ENCODE data around the gene SCAMP1. TPM values are rescaled to one million over a fixed set of nuclear protein-coding genes. Genes with fewer than 3 reads are reported as not detected.

SCAMP1 gene
- total and polyA plus RNA-seq, 2 of the 8 experiments (the other 6 are each of a cell fraction or from before 2014, with no cell fraction given) = 18.6 to 55.9 TPM

GRCh38 chr5:78326930-78327329 lies 33.5 kb upstream of the SCAMP1 start:
- no peak for DNase-seq (ENCODE audit: low read depth in 1 of 2, low spot score in 2 of 2)
- H3K36me3 ChIP-seq (ENCODE audit: control insufficient read depth in 2 of 4, insufficient read depth in 4 of 4, low read length in 3 of 4) = no peaks in the 10 kb centered on the region
- no peak overlapping the region for H2BK5ac ChIP-seq (ENCODE audit: low read depth, low read length)
- H2BK120ac ChIP-seq (replicated peaks; ENCODE audit: low read depth, low read length) = no peak overlapping the region
- no peak overlapping the region for H3K27ac ChIP-seq (ENCODE audit: low read depth, low read length)
- H3K9me3 ChIP-seq (ENCODE audit: insufficient read depth in 2 of 2, low read depth in 1 of 2, low read length in 1 of 2) = no peaks in the 10 kb centered on the region
- no peak overlapping the region for H4K91ac ChIP-seq (replicated peaks; ENCODE audit: insufficient read length, low read length)
- H2BK12ac ChIP-seq (ENCODE audit: low read depth, low read length) = no peak overlapping the region
- no peak overlapping the region for H2AK5ac ChIP-seq (ENCODE audit: low read depth, low read length)
- H3K4ac ChIP-seq (replicated peaks; ENCODE audit: insufficient read length, low read depth, low read length) = no peak overlapping the region
- no peak overlapping the region for H3K9ac ChIP-seq (replicated peaks in 1 of 4; ENCODE audit: extremely low read depth in 1 of 4, low read depth in 3 of 4, low read length in 3 of 4)
- no peak overlapping the region for H3K4me3 ChIP-seq (ENCODE audit: extremely low read depth in 1 of 4, insufficient read depth in 2 of 4, low read depth in 3 of 4, low read length in 4 of 4)
- H3K27me3 ChIP-seq (replicated peaks in 1 of 4; ENCODE audit: control insufficient read depth in 3 of 4, extremely low read depth in 1 of 4, insufficient read depth in 3 of 4, low read length in 3 of 4) = peaks cover 0 to 2% (median 0%) of the 10 kb centered on the region in 4 experiments; a peak in 1 of 7 replicates
- ChIA-PET POLR2A (ENCODE audit: partially characterized antibody) (no interaction called here), CTCF (ENCODE audit: partially characterized antibody) (no interaction called here)
- no peak overlapping the region for H3K56ac ChIP-seq (replicated peaks; ENCODE audit: insufficient read length, low read depth, low read length)
- H2AFZ ChIP-seq (ENCODE audit: low read length) = no peak overlapping the region
- no peak overlapping the region for H2BK15ac ChIP-seq (ENCODE audit: low read length)
- H3K79me1 ChIP-seq (ENCODE audit: low read depth, low read length) = no peaks in the 10 kb centered on the region
- H3K4me1 ChIP-seq (replicated peaks in 1 of 4; ENCODE audit: control insufficient read depth in 3 of 4, insufficient read depth in 4 of 4, low read length in 3 of 4) = peaks cover 0 to 6% (median 2%) of the 10 kb centered on the region in 4 experiments; a peak in 2 of 7 replicates
- no peak overlapping the region for H4K8ac ChIP-seq (ENCODE audit: extremely low read depth, insufficient read depth, low read length)
- no peaks in the 10 kb centered on the region; the same call in 1 of the 2 replicates for H3K23me2 ChIP-seq (ENCODE audit: low read depth, low read length)
- H3K4me2 ChIP-seq (ENCODE audit: insufficient read depth in 1 of 2, low read depth in 2 of 2, low read length in 2 of 2) = no peak overlapping the region
- H4K5ac ChIP-seq (ENCODE audit: insufficient read length, low read depth, low read length) = no peak overlapping the region
- no peaks in the 10 kb centered on the region for H4K20me1 ChIP-seq (replicated peaks in 1 of 2; ENCODE audit: control insufficient read depth in 1 of 2, insufficient read depth in 2 of 2, low read length in 2 of 2)
- no peaks in the 10 kb centered on the region for H3K79me2 ChIP-seq (ENCODE audit: control insufficient read depth in 1 of 2, insufficient read depth in 2 of 2, low read length in 2 of 2)
- no peak for FAIRE-seq
- no peak overlapping the region for H3K18ac ChIP-seq (ENCODE audit: extremely low read depth, low read length)
- no peak overlapping the region for H3K23ac ChIP-seq (ENCODE audit: insufficient read length)
- 90% methylated on average over 3 of the region's 3 CpGs; no CpG with 5 or more reads in 1 of the 2 experiments for WGBS, 2 experiments (ENCODE audit: extremely low coverage in 1 of 2, insufficient coverage in 1 of 2, insufficient read length in 1 of 2, insufficient replicate concordance in 2 of 2, low coverage in 1 of 2, low lambda C conversion rate in 2 of 2, missing lambda C conversion rate in 1 of 2)
- H3K14ac ChIP-seq (ENCODE audit: insufficient read length) = no peak overlapping the region
- H2BK20ac ChIP-seq (ENCODE audit: low read length) = no peak overlapping the region
